CD4-positive, alpha-beta T cell treated with Interleukin-15 for 4 hours (primary cell): ENCODE data around the gene PSMB3.
"Not testable (repeated sequence)": the region's sequence is repeated elsewhere in the genome, so short reads cannot be mapped to it uniquely, and the experiment has no call there.

ENCODE experiments used
- DNase-seq: peaks from one replicate; pipeline ENCODE4 v3.0.0-alpha.2; 2020; ENCODE audit warnings: low spot score

Gene PSMB3

DNA sequence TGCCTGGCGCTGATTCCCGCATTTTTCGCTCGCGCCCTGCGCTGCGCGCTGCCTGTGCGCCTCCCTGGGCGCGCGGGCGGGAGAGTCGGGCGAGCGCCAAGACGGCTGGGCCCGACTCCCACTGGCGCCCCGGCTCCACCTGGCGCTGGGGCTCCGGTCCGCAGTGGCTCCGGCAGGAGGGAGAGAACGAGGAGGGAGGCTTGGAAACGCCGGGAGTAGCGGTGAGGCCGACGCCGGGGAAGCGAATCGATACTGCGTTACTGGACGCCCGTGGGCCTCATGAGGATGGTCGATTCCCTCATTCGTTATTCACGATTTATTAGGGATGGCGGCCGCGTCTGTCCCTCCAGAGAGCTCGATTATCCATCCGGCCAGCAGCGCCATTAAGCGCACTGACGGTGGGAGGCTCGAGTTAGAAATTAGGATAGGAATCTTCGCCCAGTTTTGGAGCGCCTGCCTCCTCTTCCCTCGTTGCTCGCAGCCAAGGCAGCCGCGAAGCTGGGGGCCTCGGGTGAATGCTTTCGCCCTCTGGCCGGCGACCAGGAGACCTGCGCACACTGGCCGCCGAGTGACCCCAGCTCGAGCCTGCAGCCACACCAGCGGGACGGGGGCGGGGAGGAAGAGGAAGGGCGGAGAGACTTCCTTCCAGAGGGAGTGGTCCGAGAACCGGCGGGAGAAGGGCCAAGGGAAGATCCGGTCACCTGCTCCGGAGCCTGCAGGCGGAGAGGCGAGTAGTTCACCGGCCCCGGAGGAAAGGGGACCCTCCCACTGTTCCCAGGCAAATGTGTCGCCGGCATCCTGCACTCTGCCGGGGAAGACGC is 3.1 kb upstream of the PSMB3 start:
- no peak for DNase-seq

DNA sequence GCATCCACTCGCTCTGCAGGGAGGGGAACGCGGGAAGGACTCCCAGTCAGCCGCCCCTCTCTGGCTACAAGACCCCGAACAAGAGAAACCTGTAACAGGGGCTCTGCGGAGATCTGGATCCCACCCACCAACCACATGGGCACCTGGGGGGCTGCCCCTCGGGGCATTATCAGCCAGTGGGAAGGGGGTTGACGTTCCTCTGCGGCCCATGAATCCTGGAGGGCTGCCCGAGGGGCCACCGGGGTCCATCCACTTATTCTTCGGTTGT is 2.6 kb upstream of the PSMB3 start:
- no peak for DNase-seq

DNA sequence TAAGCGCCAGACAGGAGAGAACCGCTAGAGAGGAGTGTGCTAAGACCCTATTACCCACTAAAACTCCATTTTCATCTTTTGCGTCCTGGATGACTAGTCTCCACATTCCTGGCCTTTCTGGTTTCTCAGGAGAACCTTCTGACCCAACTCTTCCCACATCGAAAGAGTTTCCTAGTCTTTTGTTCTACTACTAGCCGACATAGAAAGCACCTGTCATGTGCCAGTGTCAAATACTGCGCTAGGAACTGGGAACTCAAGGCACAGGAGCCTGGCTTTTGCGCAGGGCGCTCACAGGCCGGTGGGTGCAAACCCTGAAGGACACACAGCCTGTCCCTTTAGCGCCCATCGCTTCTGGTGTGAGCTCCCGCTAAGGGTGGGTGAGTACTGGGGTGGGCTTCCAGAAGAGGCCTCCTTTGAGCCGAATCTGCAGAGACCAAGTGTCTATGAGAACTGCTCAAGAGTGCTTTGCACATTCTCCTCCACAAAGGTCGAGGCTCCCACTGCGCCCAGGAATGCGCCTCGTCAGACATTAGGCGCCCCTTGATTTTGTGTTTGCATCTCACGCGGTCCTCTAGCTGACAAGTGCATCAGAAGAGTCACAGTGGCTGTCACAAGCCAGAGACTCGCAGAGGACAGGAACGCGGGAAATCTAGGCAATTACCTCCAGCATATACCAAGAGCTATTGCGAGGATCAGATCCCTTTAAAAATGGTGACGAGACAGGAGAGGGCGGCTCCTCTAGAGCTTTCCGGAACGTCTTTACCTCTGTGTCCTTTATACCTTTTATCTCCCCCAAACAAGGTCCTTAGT is 2.0 kb upstream of the PSMB3 start:
- DNase-seq: no peak

DNA sequence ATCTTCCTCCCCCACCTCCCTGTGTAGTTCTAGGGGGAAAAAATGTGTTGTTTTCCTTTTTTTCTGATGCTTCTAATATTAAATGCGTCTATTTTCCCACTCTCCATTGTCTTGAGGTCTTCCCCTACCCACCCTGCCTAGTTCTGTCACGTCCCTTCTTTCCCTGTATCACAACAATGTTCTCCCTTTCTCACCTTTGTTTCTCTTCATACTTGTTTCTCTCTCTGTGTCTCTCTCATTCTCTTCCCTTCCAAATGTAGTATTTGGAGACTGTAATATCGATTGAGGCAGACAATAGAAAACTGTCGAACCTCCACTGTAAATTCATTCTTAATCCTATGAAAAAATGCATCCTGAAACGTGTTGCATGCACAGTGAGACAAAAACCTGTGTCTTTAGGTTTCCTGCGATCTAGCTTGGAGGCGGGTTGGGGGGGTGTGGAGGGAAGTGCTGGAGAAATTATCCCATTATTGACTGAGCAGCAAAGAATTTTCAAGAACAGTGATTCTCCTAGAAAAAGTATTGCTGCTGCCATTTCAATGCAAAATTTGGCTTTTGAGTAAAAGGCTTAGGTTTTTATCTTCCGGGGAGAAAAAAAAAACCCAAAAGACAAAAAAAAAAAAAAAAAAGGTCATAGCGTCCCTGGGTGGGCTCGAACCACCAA is 1.3 kb upstream of the PSMB3 start:
- no peak for DNase-seq

DNA sequence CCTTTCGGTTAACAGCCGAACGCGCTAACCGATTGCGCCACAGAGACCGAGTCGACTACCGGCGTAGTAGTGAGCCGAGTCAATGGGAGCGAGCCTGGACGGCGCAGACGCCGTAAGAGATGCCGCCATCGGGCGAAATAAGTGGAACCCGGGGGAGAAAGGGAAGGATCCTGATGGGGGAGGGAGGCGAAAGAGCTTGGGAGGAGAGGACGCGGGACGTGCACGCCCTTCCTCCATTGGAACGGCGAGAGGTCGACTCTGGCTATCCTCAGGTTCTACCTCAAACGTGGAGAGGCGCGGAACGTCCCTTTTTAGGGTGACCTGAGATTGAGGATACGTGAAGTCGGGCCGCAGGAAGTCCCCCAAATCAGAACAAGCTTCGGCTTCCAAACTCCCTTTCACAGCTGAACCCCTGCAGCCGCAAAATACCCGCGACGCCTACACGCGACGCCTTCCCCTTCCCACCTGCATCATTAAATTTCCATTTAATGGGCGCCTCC is 683 bp upstream of the PSMB3 start:
- peak; percentile 84 for DNase-seq

DNA sequence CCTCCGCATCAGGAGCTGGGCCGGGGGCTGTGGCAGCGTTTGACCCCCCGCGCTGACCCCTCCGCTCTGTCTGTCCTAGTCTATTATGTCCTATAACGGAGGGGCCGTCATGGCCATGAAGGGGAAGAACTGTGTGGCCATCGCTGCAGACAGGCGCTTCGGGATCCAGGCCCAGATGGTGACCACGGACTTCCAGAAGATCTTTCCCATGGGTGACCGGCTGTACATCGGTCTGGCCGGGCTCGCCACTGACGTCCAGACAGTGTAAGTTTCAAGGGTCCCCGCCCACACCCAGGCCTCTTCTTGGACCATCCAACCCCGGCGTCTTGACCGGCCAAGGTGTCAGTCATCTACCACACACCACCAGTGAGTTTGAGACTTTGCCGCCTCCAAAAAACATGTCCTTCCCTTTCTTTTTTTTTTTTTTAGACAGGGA is 548 bp downstream of the PSMB3 start:
- DNase-seq: no peak

DNA sequence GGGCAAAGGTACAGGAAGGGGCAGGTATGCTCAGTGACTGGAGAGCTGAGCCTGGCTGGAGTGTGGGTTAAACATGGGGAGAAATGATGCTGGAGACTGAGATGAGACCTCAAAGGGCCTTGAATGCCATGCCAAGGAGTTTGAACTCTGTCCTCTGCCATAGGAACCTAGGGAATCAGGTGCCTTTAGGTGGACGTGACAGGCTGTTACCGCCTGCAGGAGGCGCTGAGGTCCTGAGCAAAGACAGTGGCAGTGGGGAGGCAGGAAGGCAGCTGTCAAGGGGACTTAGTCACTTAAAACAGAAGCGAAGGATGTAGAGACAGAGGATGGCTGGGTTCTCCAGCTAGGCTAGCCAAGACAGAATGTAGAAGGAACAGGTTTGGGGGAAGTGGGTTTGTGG is 9.1 kb downstream of the PSMB3 start:
- peak; percentile 16 for DNase-seq

DNA sequence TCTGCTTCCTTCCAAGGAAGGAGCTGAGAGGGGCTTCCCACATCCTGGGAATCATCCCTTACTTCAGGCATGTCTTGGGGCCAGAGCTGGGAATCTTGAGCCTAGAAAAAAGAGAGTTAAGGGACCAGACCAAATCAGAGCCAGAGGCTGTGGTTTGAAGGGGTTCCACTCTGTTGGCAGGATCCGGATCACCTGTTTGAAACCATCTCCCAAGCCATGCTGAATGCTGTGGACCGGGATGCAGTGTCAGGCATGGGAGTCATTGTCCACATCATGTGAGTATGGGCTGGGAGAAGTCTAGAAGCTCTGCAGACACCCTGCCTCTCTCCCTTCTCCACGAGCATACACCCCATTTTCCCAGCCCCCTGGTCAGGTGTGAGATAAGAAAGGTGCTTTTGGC is 9.7 kb downstream of the PSMB3 start:
- no peak for DNase-seq

DNA sequence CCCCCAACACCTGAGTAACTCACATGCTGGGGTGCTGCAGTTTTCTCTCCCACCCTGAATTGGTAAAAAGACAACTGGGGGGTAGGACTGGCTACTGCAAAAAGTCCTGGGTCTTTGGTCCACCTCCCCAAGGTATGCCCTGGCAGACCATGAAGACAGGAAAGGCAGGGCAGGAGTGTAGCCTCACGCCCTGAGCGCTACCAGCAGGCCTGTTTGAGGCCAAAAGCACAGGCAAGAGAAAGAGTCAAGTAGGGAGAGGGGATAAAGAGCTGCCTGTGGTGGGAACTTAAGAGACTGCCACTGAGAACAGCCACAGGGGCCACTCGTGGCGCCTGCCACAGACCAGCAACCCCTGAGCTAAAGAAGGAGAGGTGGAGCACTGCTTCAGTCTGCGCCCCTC is 13.8 kb downstream of the PSMB3 start:
- no peak for DNase-seq

DNA sequence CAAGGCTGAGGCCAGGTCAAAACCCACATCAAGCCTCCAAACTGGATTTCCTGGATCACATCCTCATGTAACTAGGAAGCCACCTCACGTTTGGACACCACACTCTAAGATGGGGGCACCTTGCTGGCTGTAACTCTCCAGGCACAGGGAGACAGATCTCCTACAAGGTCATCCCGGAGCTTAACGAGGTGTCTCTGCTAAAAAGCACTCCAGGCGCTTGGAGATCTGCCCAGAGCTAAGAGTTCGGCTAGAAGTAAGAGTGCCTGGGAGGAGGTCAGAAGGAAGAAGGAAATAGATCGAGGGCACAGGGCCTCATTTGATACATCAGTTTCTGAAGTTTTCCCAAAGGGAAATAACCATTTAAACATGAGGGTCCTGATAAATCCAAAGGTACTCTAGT is 15.9 kb downstream of the PSMB3 start:
- DNase-seq: no peak

DNA sequence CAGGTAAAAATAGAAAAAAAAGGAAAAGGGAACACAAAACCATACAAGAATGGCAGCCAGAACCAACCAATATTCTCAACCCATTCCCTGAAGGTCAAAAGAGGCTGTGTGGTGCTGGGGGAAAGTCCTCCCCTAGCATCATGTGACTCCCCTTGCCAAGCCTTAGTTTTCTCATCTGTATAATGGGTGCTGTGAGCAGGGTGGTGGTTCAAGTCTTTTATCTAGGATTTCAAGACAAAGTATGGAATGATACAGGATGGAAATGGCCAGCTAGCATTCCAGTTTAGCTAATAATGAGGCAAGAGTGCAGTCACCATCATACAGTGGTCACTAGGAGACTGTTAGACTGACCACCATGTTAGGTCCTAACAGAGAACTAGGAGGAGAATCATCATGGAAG is 20.7 kb downstream of the PSMB3 start:
- no peak for DNase-seq

DNA sequence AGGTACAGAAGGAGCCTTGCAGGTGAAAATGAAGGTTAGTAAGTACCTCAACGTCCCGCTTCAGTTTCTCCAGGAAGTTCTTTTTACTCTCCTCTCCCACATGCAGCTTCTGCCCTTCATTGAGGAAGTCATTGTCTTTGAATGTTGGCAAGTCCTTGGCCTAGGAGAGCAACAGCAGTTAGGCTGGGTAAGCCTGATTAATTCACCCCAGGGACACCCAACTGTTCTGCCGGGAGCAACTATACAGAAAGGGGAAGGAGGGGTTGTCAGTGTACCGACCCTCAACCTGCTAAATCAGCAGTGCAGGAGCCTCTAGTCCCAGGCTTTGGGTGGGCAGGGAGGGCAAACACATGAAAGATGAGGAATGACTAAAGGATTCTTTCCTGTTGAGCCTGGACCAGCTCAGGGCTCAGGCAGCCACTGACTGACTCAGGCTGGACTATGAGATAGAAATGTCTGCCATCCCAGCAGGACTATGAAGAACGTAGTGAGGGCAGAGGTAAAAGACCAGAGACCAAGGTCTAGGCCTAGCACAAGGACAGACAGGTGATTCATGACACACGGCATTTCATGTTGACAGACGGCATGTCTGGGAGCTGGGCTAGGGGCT is 25.2 kb downstream of the PSMB3 start:
- DNase-seq: no peak

DNA sequence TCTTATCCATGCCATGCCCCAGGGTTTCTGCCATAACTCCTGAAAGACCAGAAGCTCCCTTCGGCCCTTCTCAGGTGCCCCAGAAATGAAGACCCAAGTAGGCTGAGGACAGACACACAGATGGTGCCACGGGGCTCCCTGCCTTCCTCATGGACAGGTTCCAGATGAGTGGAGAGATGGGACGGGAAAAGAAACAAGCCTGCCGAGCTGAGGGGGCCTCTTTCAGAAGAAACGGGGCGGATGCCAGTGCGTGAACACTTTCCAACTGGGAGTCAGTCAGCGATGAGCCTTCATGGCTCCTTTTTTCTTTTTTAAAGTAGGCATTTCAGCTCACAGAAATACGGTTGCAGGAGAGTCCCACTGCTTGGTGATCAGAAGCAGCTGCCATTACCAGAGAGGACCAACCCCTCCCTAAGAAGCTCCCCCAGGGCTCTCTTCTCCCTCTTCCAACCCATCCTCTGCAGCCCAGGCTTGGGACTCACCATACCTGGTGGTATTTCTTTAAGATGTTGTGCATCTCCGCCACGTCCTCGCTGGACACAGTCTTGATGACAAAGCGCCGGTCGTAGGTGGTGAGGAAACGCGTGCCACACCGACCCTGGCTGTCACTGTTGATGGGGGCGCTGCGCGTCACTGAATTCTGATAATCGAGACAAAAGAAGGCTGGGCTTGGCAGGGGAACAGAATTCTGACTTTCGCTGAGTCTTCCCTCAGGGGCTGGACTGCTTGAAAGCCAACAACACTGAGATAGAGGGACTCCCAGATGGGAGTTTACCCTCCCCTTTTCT is 27.6 kb downstream of the PSMB3 start:
- DNase-seq: no peak

DNA sequence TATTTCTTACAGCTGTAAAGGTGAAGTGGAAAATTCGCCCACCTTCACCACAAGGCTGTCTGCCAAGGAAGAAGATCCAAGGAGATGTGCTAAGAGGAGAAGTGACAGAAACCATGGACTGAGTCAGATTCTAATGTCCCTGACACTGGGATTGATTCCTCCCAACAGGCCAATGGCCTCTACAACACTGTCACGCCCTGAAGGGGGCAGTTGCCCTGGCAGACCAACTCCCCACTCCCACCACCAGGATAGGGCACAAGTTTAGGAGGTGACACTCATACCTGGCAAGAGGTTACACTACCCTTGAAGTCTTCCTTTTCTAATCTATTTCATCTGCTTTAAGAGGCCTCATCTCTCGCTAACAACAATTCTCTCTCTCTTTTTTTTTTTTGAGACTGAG is 30.7 kb downstream of the PSMB3 start:
- no peak for DNase-seq

DNA sequence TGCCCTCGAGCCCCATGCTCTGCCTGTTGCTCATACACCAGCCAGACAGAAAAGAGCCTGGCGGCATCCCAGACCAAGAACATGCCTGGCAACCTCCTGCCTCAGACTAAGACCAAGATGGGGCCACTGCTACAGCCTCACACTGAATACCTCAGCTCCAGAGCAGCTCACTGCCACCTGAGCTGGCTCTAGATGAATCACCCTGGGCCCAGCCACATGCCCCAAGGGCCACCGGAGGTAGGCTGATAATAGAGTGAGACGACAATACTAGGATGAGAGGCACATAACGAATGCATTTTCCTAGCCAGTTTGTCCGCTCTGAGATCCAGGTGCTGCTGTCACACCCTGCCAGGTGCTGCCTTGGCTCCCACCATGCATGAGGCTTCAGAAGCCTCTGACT is 33.8 kb downstream of the PSMB3 start:
- DNase-seq: no peak

DNA sequence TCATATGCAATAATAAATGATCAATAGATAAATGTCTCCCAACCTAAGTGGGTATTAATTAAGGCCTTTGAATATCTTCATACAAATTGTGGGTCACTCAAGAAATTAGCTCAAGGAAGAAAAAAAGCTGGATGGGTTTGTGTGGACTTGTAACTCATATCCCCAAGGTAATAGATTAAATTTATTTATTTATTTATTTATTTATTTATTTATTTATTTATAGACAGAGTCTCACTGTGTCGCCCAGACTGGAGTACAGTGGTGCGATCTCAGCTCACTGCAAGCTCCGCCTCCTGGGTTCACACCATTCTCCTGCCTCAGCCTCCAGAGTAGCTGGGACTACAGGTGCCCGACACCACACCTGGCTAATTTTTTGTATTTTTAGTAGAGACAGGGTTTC is 35.5 kb downstream of the PSMB3 start:
- DNase-seq: not testable (repeated sequence)

DNA sequence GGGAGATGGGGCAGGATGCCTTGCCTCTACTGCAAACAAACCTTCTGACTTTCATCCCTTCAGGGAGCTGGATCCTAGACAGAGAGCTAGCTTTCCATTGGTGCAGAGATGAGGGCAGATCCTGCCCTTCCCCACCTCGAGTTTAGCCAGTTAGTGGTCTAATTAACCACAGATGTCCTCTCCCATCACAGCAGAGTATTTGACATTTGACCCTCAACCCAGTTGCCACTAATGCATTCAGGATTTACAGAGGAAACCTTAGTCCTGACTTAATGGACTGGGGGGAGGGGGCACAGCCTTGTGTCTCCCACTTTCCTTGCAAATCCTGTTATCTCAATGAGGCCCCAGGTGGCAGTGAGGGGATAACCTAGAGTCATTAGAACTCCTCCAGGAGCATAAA is 36.6 kb downstream of the PSMB3 start:
- DNase-seq: no peak

DNA sequence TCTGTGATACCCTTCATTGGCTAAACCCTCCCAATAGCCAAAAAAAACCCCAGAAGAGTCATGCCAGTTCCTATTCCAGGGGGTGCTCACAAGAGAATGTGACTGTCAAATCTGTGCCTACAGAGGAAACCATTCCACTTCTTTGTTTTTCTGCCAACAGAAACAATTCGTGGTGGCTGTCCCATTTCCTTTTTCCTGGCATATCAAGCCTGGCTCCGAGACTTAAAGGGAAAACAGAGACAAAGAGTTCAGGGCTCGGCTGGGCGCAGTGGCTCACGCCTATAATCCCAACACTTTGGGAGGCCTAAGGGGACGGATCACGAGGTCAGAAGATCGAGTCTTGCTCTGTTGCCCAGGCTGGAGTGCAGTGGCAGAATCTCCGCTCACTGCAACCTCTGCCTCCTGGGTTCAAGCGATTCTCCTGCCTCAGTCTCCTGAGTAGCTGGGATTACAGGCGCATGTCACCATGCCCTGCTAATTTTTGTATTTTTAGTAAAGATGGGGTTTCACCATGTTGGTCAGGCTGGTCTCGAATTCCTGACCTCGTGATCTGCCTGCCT is 37.7 kb downstream of the PSMB3 start:
- not testable (repeated sequence) for DNase-seq

DNA sequence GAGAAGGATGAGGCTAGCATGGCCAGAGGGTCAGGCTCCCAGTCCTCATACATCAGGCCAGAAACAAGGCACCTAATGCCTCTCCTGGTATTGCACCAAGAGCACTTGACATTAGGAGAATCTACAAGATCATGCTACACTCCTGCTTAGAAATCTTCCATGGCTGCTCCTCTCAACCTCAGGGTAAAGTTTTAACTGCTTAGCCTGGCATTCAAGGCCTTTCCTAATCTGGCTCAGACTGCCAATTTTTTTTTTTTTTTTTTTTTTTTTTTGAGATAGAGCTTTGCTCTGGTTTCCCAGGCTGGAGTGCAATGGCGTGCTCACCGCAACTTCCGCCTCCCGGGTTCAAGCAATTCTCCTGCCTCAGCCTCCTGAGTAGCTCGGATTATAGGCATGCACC is 38.6 kb downstream of the PSMB3 start:
- no peak for DNase-seq

DNA sequence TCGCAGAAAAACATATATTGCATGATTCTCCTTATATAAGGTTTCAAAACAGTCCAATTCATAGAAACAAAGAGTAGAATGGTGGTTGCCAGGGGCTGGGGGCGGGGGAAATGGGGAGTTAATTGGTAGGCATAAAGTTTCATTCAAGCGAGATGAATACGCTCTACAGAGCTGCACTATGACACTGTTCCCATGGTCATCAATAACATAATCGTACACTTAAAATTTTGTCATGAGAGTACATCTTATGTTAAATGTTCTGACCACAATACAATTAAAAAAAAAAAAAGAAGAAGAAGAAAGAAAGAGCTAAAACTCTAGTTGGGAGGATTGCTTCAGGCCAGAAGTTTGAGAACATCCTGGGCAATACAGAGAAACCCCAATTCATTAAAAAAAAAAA is 41.7 kb downstream of the PSMB3 start:
- no peak for DNase-seq

DNA sequence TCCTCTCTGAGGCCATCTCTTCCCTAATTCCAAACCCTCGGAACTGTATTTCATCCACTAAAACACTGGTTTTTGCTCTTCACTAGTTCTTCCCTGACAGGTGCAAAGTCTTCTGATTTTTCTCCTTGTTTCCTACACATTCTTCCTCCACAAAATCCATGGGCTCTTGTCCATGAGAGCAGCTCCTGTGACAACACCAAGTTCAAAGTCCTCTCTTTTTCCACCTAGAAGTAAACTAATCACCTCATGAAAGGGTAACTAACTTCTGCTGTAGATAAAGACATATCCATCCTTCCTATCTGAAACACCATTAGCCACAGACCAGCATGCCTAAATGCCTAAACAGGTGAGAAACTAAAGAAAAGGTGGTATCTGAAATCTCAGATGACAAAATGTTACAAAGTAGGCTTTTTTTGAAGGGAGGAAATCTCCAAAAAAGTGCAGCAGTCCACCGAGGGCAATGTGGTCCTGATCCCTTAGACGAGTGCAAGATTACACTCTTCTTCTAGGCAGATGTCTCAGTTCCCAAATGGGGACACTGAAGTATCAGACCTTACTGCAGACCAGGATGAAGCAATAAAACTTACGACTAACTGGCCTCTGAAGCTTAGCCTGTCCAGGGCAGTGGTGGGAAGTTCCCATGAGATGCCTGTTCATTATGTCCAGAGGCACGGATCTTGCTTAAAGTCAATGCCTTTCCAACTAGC is 44.1 kb downstream of the PSMB3 start:
- DNase-seq: no peak
